Naive thymus-derived CD4-positive, alpha-beta T cell (primary cell): Measurements from ENCODE around the gene IGF2BP2. TPM values are rescaled to one million over a fixed set of nuclear protein-coding genes. Genes with fewer than 3 reads are reported as not detected.

Source experiments
- ATAC-seq: fragments of 150-1000 bp; cut with Tn5 transposase; 2 replicates; pipeline ENCODE4 v1.10.0; 2021; ENCODE audit warnings: mild to moderate bottlenecking, moderate library complexity
- CTCF ChIA-PET: fragments of 350-600 bp; sonication (Branson Sonifier 250); formaldehyde crosslinking; loops from one replicate; lab custom pipeline; 2021; ENCODE audit warnings: antibody characterized with exemption; lab: Charles Lee
- POLR2A ChIA-PET: fragments of 350-600 bp; sonication (Branson Sonifier 250); formaldehyde crosslinking; loops from one replicate; lab custom pipeline; 2021; ENCODE audit warnings: antibody characterized with exemption, inconsistent platforms; lab: Charles Lee
- DNase-seq, 9 donors: peaks; one replicate each; pipeline versions ENCODE4 v3.0.0 to v3.0.0-alpha.2; 2020 to 2022; ENCODE audit warnings: mixed read lengths in 1 of 9
- H3K27ac ChIP-seq: one replicate; pipeline ENCODE4 v1.7.0; 2013; ENCODE audit warnings: mild to moderate bottlenecking, low read depth, low read length, moderate library complexity
- H3K27me3 ChIP-seq, 2 donors: one replicate each; pipeline ENCODE4 v1.7.0; 2013; ENCODE audit warnings: low read length in 2 of 2, mild to moderate bottlenecking in 2 of 2, moderate library complexity in 2 of 2; ENCODE audit not compliant: control insufficient read depth in 2 of 2, insufficient read depth in 2 of 2
- H3K36me3 ChIP-seq, 3 experiments: 1 replicate in 2 of 3; 2 replicates in 1 of 3; pipeline ENCODE4 v1.7.0; 2013; ENCODE audit warnings: low read length in 3 of 3, mild to moderate bottlenecking in 3 of 3, moderate library complexity in 1 of 3; ENCODE audit not compliant: insufficient read depth in 3 of 3, control insufficient read depth in 2 of 3
- H3K4me1 ChIP-seq, 2 donors: one replicate each; pipeline ENCODE4 v1.7.0; 2013; ENCODE audit warnings: low read length in 2 of 2, mild to moderate bottlenecking in 2 of 2, moderate library complexity in 1 of 2; ENCODE audit not compliant: control insufficient read depth in 2 of 2, insufficient read depth in 2 of 2
- H3K4me3 ChIP-seq: 2 replicates; pipeline ENCODE4 v1.7.0; 2013; ENCODE audit warnings: mild to moderate bottlenecking, low read length
- H3K9me3 ChIP-seq, 3 experiments: 1 replicate in 2 of 3; 2 replicates in 1 of 3; pipeline ENCODE4 v1.7.0; 2013; ENCODE audit warnings: low read length in 3 of 3; ENCODE audit not compliant: control insufficient read depth in 2 of 3
- H3K27ac Mint-ChIP-seq, 9 donors: one replicate each; pipeline ENCODE4 v1.8.0; 2020 to 2022; ENCODE audit warnings: mixed read lengths in 9 of 9, mild to moderate bottlenecking in 8 of 9, moderate library complexity in 5 of 9, inconsistent platforms in 2 of 9
- H3K27me3 Mint-ChIP-seq, 5 donors: one replicate each; pipeline ENCODE4 v1.8.0; 2021 to 2022; ENCODE audit warnings: mixed read lengths in 5 of 5, mild to moderate bottlenecking in 1 of 5
- H3K36me3 Mint-ChIP-seq, 5 donors: one replicate each; pipeline ENCODE4 v1.8.0; 2020 to 2022; ENCODE audit warnings: mixed read lengths in 5 of 5, mild to moderate bottlenecking in 3 of 5, inconsistent platforms in 1 of 5
- H3K4me1 Mint-ChIP-seq, 7 donors: one replicate each; pipeline ENCODE4 v1.8.0; 2020 to 2022; ENCODE audit warnings: mixed read lengths in 7 of 7, mild to moderate bottlenecking in 3 of 7, inconsistent platforms in 1 of 7
- H3K4me3 Mint-ChIP-seq, 10 donors: one replicate each; pipeline ENCODE4 v1.8.0; 2020 to 2022; ENCODE audit warnings: mild to moderate bottlenecking in 10 of 10, mixed read lengths in 10 of 10, moderate library complexity in 6 of 10, inconsistent platforms in 2 of 10
- H3K9me3 Mint-ChIP-seq, 11 donors: one replicate each; pipeline ENCODE4 v1.8.0; 2020 to 2022; ENCODE audit warnings: mixed read lengths in 11 of 11, mild to moderate bottlenecking in 4 of 11, inconsistent platforms in 1 of 11, moderate library complexity in 1 of 11
- intact Hi-C, 2 donors: fragments of 100-400 bp; cut with micrococcal nuclease; formaldehyde crosslinking; loops; one replicate each; pipeline ENCODE4 v1.15.1; 2023
- polyA plus RNA-seq, 2 donors: library from polyadenylated mRNA; unstranded; fragments of 300-500 nt; fragmentation: Illumina TruSeq; gene quantifications; one replicate each; pipeline ENCODE4 v1.2.3, GENCODE V29; 2021
- total RNA-seq, 6 experiments: library from RNA in 5 of 6; stranded (reverse) in 5 of 6; gene quantifications; 1 replicate in 5 of 6; 2 replicates in 1 of 6; pipeline ENCODE4 v1.2.3 and lab custom pipeline; 2021 to 2026

The IGF2BP2 gene
- total and polyA plus RNA-seq, 7 experiments from 2014 or later: 0.14 to 5.0 (median 0.87) TPM; not detected in 3

GRCh38 chr3:185653949-185654757 lies 170.7 kb downstream of the IGF2BP2 start:
- Mint-ChIP-seq H3K27ac (no peak overlapping the region), H3K4me3 (no peak overlapping the region), H3K9me3 (no peaks in the 10 kb centered on the region), H3K4me1 (no peaks in the 10 kb centered on the region), H3K27me3 (peaks cover 0 to 12% (median 0%) of the 10 kb centered on the region in 5 donors), H3K36me3 (no peaks in the 10 kb centered on the region)
- CTCF ChIA-PET: no interaction called here
- Histone ChIP-seq H3K27ac (no peak overlapping the region), H3K4me1 (no peaks in the 10 kb centered on the region), H3K36me3 (no peaks in the 10 kb centered on the region), H3K4me3 (no peak overlapping the region), H3K27me3 (no peaks in the 10 kb centered on the region), H3K9me3 (no peaks in the 10 kb centered on the region)
- POLR2A ChIA-PET: no interaction called here
- DNase-seq: no peak
- intact Hi-C loops: no loop called here
- no peak for ATAC-seq

- no peaks in the 10 kb centered on the region for H3K36me3 ChIP-seq
- H3K4me1 Mint-ChIP-seq: peaks cover 0 to 3% (median 0%) of the 10 kb centered on the region in 7 donors
- H3K9me3 Mint-ChIP-seq: no peaks in the 10 kb centered on the region
- no peaks in the 10 kb centered on the region for H3K9me3 ChIP-seq
- no peaks in the 10 kb centered on the region for H3K27me3 ChIP-seq
- DNase-seq: no peak
- no peak overlapping the region for H3K4me3 Mint-ChIP-seq
- ATAC-seq: no peak
- CTCF ChIA-PET: no interaction called here
- no peak overlapping the region for H3K4me3 ChIP-seq
- H3K4me1 ChIP-seq: no peaks in the 10 kb centered on the region
- POLR2A ChIA-PET: no interaction called here
- H3K27ac Mint-ChIP-seq: no peak overlapping the region
- no peak overlapping the region for H3K27ac ChIP-seq
- intact Hi-C loops: no loop called here
- peaks cover 0 to 12% (median 3%) of the 10 kb centered on the region in 5 donors for H3K27me3 Mint-ChIP-seq
- no peaks in the 10 kb centered on the region for H3K36me3 Mint-ChIP-seq
Observed at GRCh38 chr3:185651971-185652370, 172.9 kb downstream of the IGF2BP2 start.

- ChIA-PET POLR2A (no interaction called here), CTCF (no interaction called here)
- no peaks in the 10 kb centered on the region for H3K9me3 ChIP-seq
- DNase-seq (no peak), ATAC-seq (peak; percentile 28)
- Mint-ChIP-seq H3K27me3 (peaks cover 7 to 28% (median 19%) of the 10 kb centered on the region in 5 donors), H3K9me3 (no peaks in the 10 kb centered on the region), H3K27ac (no peak overlapping the region), H3K4me3 (no peak overlapping the region), H3K36me3 (no peaks in the 10 kb centered on the region), H3K4me1 (peaks cover 0 to 6% (median 0%) of the 10 kb centered on the region in 7 donors)
- no peak overlapping the region for H3K27ac ChIP-seq
- H3K27me3 ChIP-seq: no peaks in the 10 kb centered on the region
- H3K4me1 ChIP-seq: no peaks in the 10 kb centered on the region
- intact Hi-C loops: no loop called here
- H3K4me3 ChIP-seq: no peak overlapping the region
- H3K36me3 ChIP-seq: no peaks in the 10 kb centered on the region
Observed at GRCh38 chr3:185649414-185649813, 175.4 kb downstream of the IGF2BP2 start.

GRCh38 chr3:185648396-185648795 lies 176.4 kb downstream of the IGF2BP2 start:
- Mint-ChIP-seq H3K4me3 (no peak overlapping the region), H3K9me3 (no peaks in the 10 kb centered on the region), H3K27me3 (peaks cover 9 to 28% (median 19%) of the 10 kb centered on the region in 5 donors), H3K36me3 (no peaks in the 10 kb centered on the region), H3K27ac (no peak overlapping the region), H3K4me1 (peaks cover 0 to 6% (median 0%) of the 10 kb centered on the region in 7 donors)
- H3K9me3 ChIP-seq: no peaks in the 10 kb centered on the region
- no peak for DNase-seq
- no peak overlapping the region for H3K27ac ChIP-seq
- no peak overlapping the region for H3K4me3 ChIP-seq
- ChIA-PET CTCF (interaction anchor here (1.0 kb wide), 1 partner anchor 11 kb away, joined by 5 read pairs; no protein-coding TSS in a partner anchor), POLR2A (no interaction called here)
- ATAC-seq: no peak
- H3K4me1 ChIP-seq: no peaks in the 10 kb centered on the region
- intact Hi-C loops: no loop called here
- no peaks in the 10 kb centered on the region for H3K36me3 ChIP-seq
- no peaks in the 10 kb centered on the region for H3K27me3 ChIP-seq

- DNase-seq (no peak), ATAC-seq (no peak)
- Histone ChIP-seq H3K27ac (no peak overlapping the region), H3K4me3 (no peak overlapping the region), H3K4me1 (no peaks in the 10 kb centered on the region), H3K27me3 (no peaks in the 10 kb centered on the region), H3K9me3 (no peaks in the 10 kb centered on the region), H3K36me3 (no peaks in the 10 kb centered on the region)
- Mint-ChIP-seq H3K27me3 (peaks cover 9 to 28% (median 19%) of the 10 kb centered on the region in 5 donors), H3K27ac (no peak overlapping the region), H3K4me1 (peaks cover 0 to 6% (median 0%) of the 10 kb centered on the region in 7 donors), H3K4me3 (no peak overlapping the region), H3K36me3 (no peaks in the 10 kb centered on the region), H3K9me3 (no peaks in the 10 kb centered on the region)
- intact Hi-C loops: no loop called here
- CTCF ChIA-PET: interaction anchor here (1.0 kb wide), 1 partner anchor 11 kb away, joined by 5 read pairs; no protein-coding TSS in a partner anchor
- POLR2A ChIA-PET: no interaction called here
Observed at GRCh38 chr3:185647880-185648210, 177.0 kb downstream of the IGF2BP2 start.

- H3K36me3 Mint-ChIP-seq: no peaks in the 10 kb centered on the region
- H3K27me3 Mint-ChIP-seq: peaks cover 9 to 28% (median 19%) of the 10 kb centered on the region in 5 donors
- ChIA-PET POLR2A (no interaction called here), CTCF (interaction anchor here (1.0 kb wide), 1 partner anchor 12 kb away, joined by 5 read pairs; no protein-coding TSS in a partner anchor)
- ATAC-seq (no peak), DNase-seq (no peak)
- intact Hi-C loops: no loop called here
- no peaks in the 10 kb centered on the region for H3K9me3 ChIP-seq
- no peaks in the 10 kb centered on the region for H3K36me3 ChIP-seq
- H3K27ac Mint-ChIP-seq: no peak overlapping the region
- peaks cover 0 to 6% (median 0%) of the 10 kb centered on the region in 7 donors for H3K4me1 Mint-ChIP-seq
- H3K27me3 ChIP-seq: no peaks in the 10 kb centered on the region
- no peak overlapping the region for H3K4me3 ChIP-seq
- H3K9me3 Mint-ChIP-seq: no peaks in the 10 kb centered on the region
- no peaks in the 10 kb centered on the region for H3K4me1 ChIP-seq
- H3K4me3 Mint-ChIP-seq: no peak overlapping the region
- H3K27ac ChIP-seq: no peak overlapping the region
Observed at GRCh38 chr3:185647134-185647879, 177.5 kb downstream of the IGF2BP2 start.
